DMS 273 (cell line): ENCODE measurements around the gene ARHGAP33.
"Not testable (repeated sequence)": the region's sequence is repeated elsewhere in the genome, so short reads cannot be mapped to it uniquely, and the experiment has no call there.

Source experiments
- DNase-seq: peaks from one replicate; lab custom pipeline; 2025; ENCODE audit not compliant: unreplicated experiment; lab: John Stamatoyannopoulos, UW

ARHGAP33 gene

DNA sequence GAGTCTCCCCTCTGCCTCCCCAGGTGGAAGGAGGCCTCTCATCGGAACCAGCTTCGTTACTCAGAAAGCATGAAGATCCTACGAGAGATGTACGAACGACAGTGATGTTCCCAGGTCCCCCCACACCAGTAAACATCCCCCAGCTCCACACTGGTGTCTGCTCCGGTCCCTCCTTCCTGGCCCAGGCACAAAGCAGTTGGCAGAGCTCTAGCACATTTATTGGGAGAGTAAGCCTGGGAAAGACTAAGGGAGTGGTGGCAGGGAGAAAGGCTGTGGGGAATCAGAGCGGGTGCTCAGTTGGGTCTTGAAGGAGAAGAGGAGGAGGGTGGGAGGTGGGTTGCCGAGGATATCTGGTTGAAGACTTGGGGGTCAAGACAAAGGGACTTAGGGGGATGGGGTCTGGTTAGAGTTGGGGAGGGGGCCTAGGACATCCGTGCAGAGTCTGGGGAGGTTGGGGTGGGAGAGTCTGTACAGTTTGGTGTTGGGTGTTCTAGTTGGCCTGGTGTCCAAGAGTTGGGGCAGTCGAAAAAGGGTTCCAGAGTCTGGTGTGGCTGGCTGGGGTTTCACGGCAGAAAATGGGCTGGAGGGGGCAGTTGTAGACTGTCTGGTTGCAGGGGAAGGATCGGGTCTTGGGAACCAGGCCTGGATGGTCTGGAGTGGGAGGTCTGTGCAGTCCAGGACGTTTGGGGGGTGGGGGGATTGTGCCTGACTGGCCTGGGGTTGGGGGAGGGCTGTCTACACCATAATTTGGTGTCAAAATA is 20.8 kb upstream of the ARHGAP33 start:
- no peak for DNase-seq

DNA sequence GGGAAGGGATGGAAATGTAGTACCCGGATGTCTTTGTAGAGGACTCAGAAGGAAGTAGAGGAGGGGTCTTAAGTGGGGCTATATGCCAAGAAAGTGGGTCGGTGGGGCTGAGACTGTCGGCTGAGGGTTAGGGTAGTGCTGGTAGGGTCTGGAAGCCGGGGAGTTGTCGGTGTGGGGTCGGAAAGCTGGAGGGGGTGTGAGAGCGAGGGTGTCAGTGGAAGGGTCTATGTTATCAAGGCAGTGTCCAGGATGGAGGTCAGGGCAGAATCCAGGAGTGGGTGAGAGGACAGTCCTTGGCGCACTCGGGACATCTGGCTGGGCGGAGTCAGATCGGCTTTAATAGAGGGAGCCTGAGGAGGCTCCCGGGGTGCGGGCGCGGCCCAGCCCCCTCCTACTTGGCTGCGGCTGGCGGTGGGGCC is 20.2 kb upstream of the ARHGAP33 start:
- DNase-seq: peak; percentile 52

DNA sequence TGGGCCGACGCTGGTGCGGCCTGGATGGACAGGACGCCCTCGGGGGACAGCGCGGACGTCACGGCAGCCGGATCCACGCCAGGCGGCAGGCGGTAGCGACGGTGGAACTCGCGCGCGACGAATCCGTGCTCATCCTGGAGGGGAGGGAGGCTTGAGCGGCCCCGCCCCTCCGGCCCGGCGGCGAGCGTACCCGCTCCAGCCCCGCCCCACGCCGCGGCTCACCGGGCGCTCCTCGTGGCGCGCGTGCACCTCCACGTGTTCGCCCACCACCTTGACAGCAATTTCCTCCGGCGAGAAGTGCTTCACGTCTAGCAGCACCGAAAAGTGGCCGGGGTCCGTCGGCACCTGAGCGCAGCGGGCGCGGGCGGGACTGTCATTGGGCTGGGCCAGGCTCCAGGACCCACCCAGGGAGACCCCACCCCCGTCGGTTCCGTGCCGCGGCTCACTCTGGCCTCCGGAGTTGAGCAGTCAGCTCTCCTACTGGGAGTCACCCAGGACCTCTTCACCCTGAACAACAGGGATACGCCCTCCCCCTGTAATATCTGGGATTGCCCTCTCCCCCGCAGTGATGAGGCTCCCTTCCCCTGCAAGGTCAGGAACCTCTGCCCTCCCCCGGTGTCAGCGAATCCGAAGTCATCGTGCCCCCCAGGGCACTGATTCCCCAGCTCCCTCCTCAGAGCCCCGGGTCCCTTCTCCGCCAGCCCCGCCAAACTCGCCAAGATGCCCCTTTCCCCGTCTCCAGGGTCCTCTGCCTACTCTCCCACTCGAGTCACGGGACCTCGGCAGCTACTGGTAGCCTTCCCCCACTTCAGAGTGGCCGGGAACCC is 19.6 kb upstream of the ARHGAP33 start:
- no peak for DNase-seq

DNA sequence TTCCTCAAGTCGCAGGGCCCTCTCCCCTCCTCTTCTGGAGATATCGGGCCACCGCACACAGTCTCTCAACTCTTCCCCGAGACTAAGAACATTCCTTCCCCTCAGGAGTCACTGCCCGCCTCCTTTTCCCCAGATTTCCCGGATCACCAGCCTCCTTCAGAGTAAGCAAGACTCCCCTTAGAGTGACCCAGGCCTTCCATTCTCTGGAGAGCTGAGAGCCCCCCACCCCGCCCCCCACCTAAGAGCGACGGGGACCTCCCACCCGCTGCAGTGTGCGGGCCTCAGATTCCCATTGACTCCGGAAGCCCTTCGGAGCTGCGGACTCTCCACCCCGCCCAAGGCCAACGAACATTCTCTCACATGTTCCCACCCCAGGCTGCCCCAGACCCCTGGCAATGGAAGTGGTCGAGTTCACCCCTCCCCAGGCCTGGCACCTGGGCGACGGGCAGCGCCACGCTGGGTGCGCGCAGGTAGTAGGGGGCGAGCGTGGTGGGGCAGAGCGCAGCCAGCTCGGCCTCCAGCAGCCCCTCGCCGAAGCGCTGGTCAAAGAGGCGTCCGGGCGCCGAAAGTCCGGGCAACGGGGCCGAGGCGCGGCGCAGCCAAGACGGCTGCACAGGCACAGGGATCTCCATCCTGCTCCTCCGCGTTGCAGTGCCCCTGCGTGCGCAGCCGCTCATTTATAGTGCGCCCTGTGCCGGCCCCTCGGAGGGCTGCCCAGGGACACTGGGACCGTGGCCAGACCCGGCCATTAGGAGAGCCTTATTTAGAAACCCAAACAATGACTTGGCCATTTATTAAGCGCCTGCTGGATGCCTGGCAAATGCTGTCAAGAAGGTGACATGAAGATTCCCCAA is 18.8 kb upstream of the ARHGAP33 start, which contains the start of gene HSPB6:
HSPB6 (minus strand) TSS at position 653 of the 854 bp plus-strand sequence; CDS start at position 632, 21 bp downstream.
- no peak for DNase-seq

DNA sequence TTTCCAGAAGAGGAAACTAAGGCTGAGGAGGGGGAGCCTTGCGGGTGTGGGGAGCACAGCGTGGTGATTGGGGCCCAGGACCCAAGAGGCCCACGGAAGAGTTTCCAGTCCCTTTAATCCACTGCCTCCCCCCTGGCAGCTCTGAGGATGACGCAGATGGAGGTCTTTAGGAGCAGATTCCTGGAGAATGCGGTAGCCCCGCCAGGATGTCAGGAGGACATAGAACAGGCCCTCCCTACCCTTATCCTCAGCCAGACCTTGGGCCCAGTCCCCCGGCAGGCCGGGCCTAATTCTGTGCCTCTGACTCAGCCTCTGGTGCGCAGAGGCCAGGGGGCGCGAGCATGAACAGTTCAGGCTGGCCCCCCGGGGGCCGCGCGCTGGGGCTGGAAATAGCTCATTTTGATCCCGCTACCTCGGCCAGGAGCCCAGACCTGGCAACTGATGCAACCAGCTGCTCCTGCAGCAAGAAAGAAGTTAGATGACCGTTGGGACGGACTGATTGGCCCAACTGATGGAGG is 18.1 kb upstream of the ARHGAP33 start:
- DNase-seq: peak; percentile 95

DNA sequence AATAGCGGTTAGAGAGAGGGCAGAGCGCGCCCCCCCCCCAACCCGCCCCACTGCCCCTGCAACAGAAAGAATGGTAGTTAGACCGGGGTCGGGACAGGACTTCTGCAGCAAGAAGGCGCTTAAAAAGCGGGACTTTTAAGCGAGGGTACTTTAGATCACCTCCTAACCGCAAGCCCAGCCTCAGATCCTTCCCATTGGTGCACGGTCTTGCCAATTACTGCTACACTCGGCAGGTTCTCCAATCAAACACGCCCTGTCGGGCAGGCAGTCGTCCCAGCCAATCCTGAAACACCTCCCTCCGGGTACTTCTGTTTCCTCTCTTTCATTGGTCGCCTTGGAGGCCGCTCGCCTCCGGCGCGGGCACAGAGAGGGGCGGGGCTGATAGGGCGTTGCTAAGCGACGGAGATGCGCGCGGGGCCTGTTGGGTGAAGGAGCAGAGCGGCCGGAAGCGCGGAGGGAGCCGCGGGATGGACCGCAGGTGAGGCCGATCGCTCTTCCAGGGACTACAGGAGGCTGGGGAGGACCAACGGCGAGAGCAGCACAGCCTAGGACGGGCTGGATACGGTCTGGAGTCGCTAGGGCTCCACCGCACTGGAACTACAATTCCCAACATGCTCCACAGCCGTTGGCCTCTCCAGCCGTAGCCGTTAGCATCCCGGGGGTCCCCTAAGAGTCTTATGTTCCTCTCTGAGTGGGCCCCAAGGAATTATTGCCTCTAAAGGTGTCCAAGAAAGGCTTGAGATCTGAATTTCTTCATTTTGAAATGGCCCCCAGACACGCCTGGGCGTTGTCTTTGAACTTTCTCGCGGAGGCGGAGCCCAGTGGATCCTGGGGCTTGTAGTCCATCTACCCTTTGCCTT is 17.4 kb upstream of the ARHGAP33 start, which contains the start of gene PROSER3:
PROSER3 (plus strand) TSS at position 428 of the 860 bp plus-strand sequence; CDS start at position 468, 40 bp downstream.
- peak; percentile 100 for DNase-seq

DNA sequence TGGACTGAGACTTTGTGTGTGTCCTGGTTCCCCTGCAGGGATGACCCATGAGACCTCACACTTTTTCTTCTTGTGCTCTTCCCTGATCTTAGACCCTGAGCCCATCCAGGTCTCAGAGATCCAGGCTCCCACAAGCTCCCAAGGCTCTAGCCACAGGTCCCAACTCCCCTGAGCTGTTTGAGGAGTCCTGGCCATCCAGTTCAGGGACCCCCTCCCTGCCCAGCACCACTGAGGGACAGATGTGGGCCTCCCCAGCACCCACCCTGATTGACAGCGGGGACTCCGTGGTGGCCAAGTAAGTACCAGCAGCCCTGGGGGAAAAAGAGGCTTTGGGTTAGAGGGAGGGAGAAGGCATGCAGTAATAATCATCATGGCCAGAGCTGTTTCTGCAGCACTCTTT is 15.7 kb upstream of the ARHGAP33 start:
- no peak for DNase-seq

DNA sequence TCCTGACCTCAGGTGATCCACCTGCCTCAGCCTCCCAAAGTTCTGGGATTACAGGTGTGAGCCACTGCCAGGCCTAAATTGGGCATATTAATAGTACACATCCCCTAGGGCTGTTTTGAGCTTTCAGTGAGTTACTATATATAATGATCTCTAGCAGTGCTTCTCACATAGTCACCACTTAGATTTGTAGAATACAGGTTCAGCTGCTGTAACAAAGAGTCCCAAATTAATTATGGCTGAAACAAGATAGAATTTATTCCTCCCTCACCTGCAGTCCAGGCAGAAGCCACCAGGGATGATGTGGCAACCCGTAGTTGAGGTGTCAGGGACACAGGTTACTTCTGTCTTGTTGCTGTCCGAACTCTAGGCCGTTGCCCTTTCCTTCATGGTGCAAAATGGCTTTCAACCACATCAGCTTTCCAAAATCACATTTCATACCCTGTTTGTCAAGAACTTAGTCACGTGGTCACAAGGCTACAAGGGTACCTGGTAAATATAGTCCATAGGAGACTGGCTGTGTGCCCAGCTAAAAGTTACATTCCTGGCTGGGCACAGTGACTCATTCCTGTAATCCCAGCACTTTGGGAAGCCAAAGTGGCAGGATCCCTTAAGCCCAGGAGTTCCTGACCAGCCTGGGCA is 14.5 kb upstream of the ARHGAP33 start:
- no peak for DNase-seq

DNA sequence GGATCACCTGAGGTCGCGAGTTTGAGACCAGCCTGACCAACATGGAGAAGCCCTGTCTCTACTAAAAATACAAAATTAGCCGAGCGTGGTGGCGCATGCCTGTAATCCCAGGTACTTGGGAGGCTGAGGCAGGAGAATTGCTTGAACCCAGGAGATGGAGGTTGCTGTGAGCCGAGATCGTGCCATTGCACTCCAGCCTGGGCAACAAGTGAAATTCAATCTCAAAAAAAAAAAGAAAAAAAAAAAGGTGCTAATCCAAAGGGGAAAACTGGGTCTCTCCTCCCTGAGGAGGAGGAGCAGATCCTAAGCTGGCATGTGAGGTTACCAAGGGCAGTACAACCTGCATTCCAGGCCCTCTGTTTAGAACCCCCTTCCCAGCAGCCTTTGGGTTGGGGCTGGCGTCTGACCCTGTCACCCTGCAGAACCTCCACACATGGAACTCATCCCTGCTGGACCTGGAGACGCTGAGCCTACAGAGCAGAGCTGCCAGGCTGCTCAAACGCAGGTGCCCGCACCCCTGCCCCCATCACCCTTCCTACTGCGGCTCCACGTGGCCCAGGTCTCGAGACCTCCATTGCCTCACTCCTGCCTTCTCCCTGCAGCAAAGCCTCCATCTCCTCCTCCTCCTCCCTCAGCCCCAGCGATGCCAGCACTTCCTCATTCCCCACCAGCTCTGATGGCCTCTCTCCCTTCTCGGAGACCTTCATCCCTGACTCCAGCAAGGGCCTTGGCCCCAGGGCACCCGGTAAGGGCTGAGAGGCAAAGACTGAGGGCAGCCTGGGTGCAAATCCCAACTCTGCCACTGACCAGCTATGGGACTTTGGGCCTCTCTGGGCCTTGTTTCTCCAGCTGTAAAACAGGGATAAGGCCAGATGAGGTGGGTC is 10.7 kb upstream of the ARHGAP33 start:
- DNase-seq: no peak

DNA sequence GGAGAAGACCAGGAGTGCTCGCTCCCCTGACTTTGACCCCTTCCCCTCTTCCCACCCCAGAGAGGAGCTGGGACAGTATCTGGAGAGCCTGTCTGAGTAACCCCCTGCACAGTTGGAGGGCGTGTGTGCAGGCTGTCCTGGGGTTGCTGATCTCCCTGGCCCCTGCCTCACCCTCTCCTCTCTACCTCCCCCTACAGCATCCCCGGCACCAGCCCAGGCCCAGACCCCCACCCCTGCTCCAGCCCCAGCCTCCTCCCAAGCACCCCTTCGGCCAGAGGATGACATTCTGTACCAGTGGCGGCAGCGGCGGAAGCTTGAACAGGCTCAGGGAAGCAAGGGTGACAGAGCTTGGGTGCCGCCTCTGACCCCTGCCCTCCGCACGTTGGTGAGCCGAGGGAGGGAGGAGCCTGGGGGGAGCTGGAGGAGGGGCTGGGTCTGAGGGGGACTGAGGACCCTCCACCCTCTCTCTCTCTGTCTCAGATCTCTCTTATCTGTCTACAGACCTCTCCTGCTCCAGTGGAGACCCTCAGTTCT is 8.7 kb upstream of the ARHGAP33 start:
- DNase-seq: no peak

DNA sequence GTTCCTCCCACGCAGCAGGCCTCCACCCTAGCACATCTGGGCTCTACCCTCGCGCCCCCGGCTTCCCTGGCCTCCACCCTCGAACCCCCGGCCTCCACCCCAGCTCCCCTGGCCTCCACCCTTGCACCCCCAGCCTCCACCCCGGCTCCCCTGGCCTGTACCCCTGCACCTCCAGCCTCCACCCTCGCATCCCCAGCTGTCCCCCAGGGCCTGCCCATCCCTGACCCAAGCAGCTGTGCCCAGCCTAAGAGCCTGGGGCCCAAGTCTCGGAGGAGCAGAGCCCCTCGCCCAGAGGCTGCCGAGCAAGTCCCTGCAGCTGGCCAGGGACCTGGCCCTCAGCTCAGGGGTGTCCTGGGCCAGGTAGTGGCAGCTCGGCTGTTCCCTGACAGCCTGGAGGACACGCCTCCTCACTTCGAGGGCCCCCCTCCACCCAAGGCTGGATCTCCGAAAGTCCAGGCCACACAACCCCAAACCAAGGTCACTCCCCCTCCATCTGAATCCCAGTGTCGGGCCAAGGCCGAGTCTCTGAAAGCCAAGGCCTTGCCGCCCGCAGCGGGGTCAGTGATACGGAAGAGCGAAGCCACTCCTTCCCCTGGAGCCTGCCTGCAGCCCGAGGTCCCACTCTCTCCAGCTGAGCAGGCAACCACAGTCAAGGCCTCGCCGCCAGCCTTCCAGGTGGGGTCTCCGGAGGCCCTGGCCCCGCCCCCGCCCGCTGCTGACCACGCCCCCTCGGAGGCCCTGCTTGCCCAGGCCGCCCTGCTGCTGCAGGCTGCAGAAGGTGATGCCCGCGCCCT is 7.9 kb upstream of the ARHGAP33 start:
- DNase-seq: no peak

DNA sequence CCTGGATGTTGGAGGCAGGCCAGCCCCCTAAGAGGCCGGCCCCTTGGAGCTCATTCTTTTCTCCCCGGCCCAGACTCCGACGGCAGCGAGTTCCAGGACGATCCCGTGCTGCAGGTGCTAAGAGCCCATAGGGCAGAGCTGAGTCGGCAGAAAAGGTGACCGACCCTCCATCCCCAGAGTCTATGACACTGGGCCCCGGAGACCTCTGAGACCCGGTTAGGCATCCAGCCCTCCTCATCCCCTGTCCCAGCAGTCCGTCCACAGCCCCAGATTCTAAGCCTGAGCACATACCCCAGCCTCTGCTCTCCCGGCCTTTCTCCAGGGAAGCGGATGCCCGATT is 7.3 kb upstream of the ARHGAP33 start:
- no peak for DNase-seq

DNA sequence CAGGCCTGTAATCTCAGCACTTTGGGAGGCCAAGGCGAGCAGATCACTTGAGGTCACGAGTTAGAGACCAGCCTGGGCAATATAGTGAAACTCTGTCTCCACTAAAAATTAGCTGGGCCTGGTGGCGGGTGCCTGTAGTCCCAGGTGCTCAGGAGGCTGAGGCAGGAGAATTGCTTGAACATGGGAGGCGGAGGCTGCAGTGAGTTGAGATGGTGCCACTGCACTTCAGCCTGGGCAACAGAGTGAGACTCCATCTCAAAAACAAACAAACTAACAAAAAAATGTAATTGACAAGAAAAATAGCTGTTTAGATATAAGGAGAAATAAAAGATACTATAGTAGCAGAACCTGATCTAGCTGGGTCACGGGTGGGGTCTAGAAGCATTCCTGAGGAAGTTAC is 3.0 kb upstream of the ARHGAP33 start:
- DNase-seq: not testable (repeated sequence)

DNA sequence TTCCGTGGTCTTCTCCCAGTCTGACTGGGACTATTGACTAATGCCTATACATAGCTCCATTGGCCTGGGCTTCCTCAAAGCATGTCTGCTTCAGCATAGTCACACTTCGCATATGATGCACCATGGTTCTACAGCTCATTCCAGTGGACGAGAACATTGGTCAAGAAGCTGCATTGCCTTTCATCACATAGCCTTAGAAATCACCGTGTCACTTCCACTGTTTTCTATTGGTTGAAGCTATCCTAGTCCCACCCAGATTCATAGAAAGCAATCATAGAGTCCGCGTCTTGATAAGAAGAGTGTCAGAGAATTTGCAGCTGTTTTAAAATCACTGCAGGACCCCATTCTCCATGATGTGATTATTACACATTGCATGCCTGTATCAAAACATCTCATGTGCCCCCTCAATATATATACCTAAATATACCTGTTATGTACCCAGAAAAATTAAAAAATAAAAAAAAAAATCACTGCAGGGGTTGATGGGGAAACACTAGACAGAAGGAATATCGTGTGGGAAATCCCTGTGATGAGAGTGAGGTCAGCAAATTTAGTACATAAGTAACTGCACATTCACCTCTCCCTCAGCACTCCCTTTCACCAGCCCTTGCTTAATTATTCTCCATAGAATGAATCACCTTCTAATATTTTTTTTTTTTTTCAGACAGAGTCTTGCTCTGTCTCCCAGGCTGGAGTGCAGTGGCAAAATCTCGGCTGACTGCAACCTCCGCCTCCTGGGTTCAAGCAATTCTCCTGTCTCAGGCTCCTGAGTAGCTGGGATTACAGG is 2.2 kb upstream of the ARHGAP33 start:
- peak; percentile 18 for DNase-seq

DNA sequence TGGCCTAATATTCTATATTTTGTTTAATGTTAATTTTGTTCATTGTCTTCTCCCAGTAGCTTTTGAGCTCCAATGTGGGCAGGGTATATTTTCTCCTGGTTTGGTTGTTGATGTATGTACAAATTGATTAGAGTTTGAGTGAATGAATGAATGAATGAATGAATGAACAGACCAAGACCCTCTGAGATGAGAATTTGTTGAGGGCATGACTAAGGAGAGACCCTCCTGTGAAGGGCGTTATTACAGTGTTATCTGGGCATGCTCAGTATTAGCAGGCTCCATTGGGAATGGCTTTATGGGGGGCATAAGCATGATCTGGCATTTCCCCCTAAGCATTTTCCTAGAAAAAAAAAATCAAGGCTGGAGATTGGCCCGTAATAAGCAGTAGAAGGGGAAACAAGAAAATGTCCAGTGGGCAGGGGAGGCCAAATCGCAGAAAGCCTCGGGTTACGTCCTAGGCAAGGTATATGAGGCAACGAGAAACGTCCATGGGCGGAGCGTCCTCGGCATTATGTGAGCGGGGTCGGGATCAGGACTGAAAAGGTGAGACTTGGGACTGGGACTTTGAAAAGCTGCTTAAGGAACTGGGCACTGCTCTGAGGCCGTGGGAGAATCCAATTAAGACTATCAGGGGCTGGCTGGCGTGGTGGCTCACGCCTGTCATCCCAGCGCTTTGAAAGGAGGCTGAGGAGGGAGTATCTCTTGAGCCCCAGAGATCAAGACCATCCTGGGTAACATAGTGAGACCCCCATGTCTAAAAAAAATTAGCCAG is 904 bp upstream of the ARHGAP33 start:
- no peak for DNase-seq

DNA sequence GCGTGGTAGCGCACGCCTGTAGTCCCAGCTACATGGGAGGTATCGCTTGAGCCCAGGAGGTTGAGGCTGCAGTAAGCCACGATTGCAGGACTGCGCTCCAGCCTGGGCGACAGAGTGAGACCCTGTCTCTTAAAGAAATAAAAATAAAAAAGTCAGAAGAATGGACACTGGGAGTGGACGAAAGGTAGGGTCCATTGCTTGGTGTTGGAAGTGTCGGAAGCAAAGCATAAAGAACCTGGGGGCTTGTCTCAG is 392 bp upstream of the ARHGAP33 start:
- no peak for DNase-seq
